ENCODE data around the gene AKT3.

- TF ChIP-seq CTCF (conservative IDR thresholded peaks at IDR 0.05): no peak
- TF ChIP-seq ZFX (IDR thresholded peaks at IDR 0.05): no peak
Observed at GRCh38 chr1:243770860-243771259, 79.2 kb downstream of the AKT3 start.

Data from C4-2B (cell line).